Osteoblast (primary cell): ENCODE results near the gene FUS. TPM values are rescaled to one million over a fixed set of nuclear protein-coding genes. Genes with fewer than 3 reads are reported as not detected.

Experiments used
- DNase-seq: peaks from one replicate; pipeline ENCODE4 v3.0.0; 2011; ENCODE audit warnings: low spot score, mixed read lengths; ENCODE audit not compliant: insufficient read length; ENCODE audit errors: missing footprints
- H2AFZ ChIP-seq: 2 replicates; pipeline ENCODE4 v1.6.0; 2011; ENCODE audit warnings: mild to moderate bottlenecking, low read length
- H3K27ac ChIP-seq: 2 replicates; pipeline ENCODE4 v1.5.1; 2011; ENCODE audit warnings: mild to moderate bottlenecking, low read depth, low read length, moderate library complexity
- H3K27me3 ChIP-seq: 2 replicates; pipeline ENCODE4 v1.6.0; 2012; ENCODE audit warnings: mild to moderate bottlenecking, control low read depth, inconsistent platforms, low read length, moderate library complexity; ENCODE audit not compliant: insufficient read depth
- H3K36me3 ChIP-seq: 2 replicates; pipeline ENCODE4 v1.5.1; 2011; ENCODE audit warnings: mild to moderate bottlenecking, low read length, control low read depth, moderate library complexity; ENCODE audit not compliant: insufficient read depth
- H3K4me1 ChIP-seq: 2 replicates; pipeline ENCODE4 v1.5.1; 2011; ENCODE audit warnings: mild to moderate bottlenecking, low read length, control low read depth, moderate library complexity; ENCODE audit not compliant: insufficient read depth
- H3K4me2 ChIP-seq: 2 replicates; pipeline ENCODE4 v1.6.0; 2011; ENCODE audit warnings: mild to moderate bottlenecking, low read length; ENCODE audit not compliant: insufficient read depth
- H3K4me3 ChIP-seq: fragments of 200-600 bp; sonication (generic); 3 replicates; pipeline ENCODE4 v1.5.1; 2012; ENCODE audit warnings: mild to moderate bottlenecking, low read length, inconsistent platforms; ENCODE audit not compliant: insufficient read depth
- H3K79me2 ChIP-seq: 2 replicates; pipeline ENCODE4 v1.6.0; 2012; ENCODE audit warnings: mild to moderate bottlenecking, low read length, control low read depth, inconsistent platforms; ENCODE audit not compliant: insufficient read depth
- H3K9me3 ChIP-seq: 2 replicates; pipeline ENCODE4 v1.5.1; 2011; ENCODE audit warnings: low read depth, low read length, control low read depth
- H4K20me1 ChIP-seq: 2 replicates; pipeline ENCODE4 v1.6.0; 2012; ENCODE audit warnings: mild to moderate bottlenecking, low read length, control low read depth; ENCODE audit not compliant: insufficient read depth
- CTCF ChIP-seq: IDR thresholded peaks from 2 replicates; pipeline ENCODE4 v1.5.1; 2011; ENCODE audit warnings: mild to moderate bottlenecking, low read depth, low read length, moderate library complexity; ENCODE audit errors: extremely low read depth
- small RNA-seq: library from RNA; depleted of rRNA; stranded (forward); fragments of <200 nt; gene quantifications from one replicate; pipeline ENCODE3, GENCODE V24; 2012
- total RNA-seq: library from RNA; depleted of rRNA; stranded (reverse); fragments of >200 nt; gene quantifications from 2 replicates; pipeline ENCODE4 v1.2.3, GENCODE V29; 2012

The FUS gene
- total RNA-seq, 1 donor = 24.2 TPM

- H2AFZ ChIP-seq = no peak overlapping the region
- no peak for TF ChIP-seq CTCF
- no peaks in the 10 kb centered on the region for H3K9me3 ChIP-seq
- H3K4me1 ChIP-seq = no peaks in the 10 kb centered on the region
- no peaks in the 10 kb centered on the region for H3K79me2 ChIP-seq
- H4K20me1 ChIP-seq = no peaks in the 10 kb centered on the region
- H3K27ac ChIP-seq = no peak overlapping the region
- DNase-seq = no peak
- H3K36me3 ChIP-seq = no peaks in the 10 kb centered on the region
- H3K27me3 ChIP-seq = no peaks in the 10 kb centered on the region
- no peak overlapping the region for H3K4me3 ChIP-seq
- no peak overlapping the region for H3K4me2 ChIP-seq
Observed at GRCh38 chr16:31238041-31238440, 58.1 kb downstream of the FUS start.

Small RNA genes lying within 50 kb of the gene (small RNA-seq; reads per million reads assigned to genes)
- gene AC009088.4 (not detected), gene NDUFA3P6 (not detected)

Other genes starting within 250 kb of the FUS start
- 63.3 and 66.0 TPM in 2 replicates for gene ORAI3, start 231.1 kb upstream of the FUS start, total RNA-seq
- gene SETD1A, start 222.4 kb upstream of the FUS start, total RNA-seq = 2.2 and 2.9 TPM in 2 replicates
- gene HSD3B7, start 194.9 kb upstream of the FUS start, total RNA-seq = 45.6 and 47.7 TPM in 2 replicates
- gene STX1B, start 169.5 kb upstream of the FUS start, total RNA-seq = 0.72 and 2.9 TPM in 2 replicates
- gene STX4, start 146.6 kb upstream of the FUS start, total RNA-seq = 26.8 and 30.6 TPM in 2 replicates
- 14.4 and 14.5 TPM in 2 replicates for gene ZNF668, start 105.9 kb upstream of the FUS start, total RNA-seq
- gene ZNF646, start 105.7 kb upstream of the FUS start, total RNA-seq = 15.6 and 18.5 TPM in 2 replicates
- 2.7 and 2.9 TPM in 2 replicates for gene PRSS53, start 91.2 kb upstream of the FUS start, total RNA-seq
- 132 and 147 TPM in 2 replicates for gene VKORC1, start 85.3 kb upstream of the FUS start, total RNA-seq
- gene BCKDK, start 71.8 kb upstream of the FUS start, total RNA-seq = 25.9 and 30.0 TPM in 2 replicates
- gene KAT8, start 62.5 kb upstream of the FUS start, total RNA-seq = 31.8 and 35.1 TPM in 2 replicates
- gene PRSS8, start 44.4 kb upstream of the FUS start, total RNA-seq = not detected in 2 replicates
- 0.29 TPM in 1 of 2 replicates, not detected in the other for gene PRSS36, start 30.1 kb upstream of the FUS start, total RNA-seq
- 53.9 and 61.5 TPM in 2 replicates for gene PYCARD, start 22.6 kb downstream of the FUS start, total RNA-seq
- not detected in 2 replicates for gene TRIM72, start 34.0 kb downstream of the FUS start, total RNA-seq
- not detected in 2 replicates for gene PYDC1, start 37.0 kb downstream of the FUS start, total RNA-seq
- gene ITGAM, start 79.8 kb downstream of the FUS start, total RNA-seq = 0.36 TPM in 1 of 2 replicates, not detected in the other
- gene ITGAX, start 175.0 kb downstream of the FUS start, total RNA-seq = under 0.01 and 0.36 TPM in 2 replicates
- gene ITGAD, start 213.2 kb downstream of the FUS start, total RNA-seq = not detected in 2 replicates
- not detected in 2 replicates for gene COX6A2, start 248.2 kb downstream of the FUS start, total RNA-seq